HL-60 (cell line): Measurements from ENCODE around the gene MARK2.

Experiments used
- DNase-seq, 2 experiments: peaks; one replicate each; pipeline ENCODE4 v3.0.0-alpha.2; 2010 to 2020; ENCODE audit warnings: low read depth in 1 of 2, low spot score in 1 of 2
- H3K27ac ChIP-seq: fragments of 250-450 bp; sonication (Bioruptor Pico); replicated peaks from 2 replicates; pipeline ENCODE4 v1.5.1; 2020; ENCODE audit warnings: mild to moderate bottlenecking, moderate library complexity
- H3K27me3 ChIP-seq: fragments of 250-450 bp; sonication (Bioruptor Pico); 2 replicates; pipeline ENCODE4 v1.5.1; 2021; ENCODE audit warnings: mild to moderate bottlenecking, moderate library complexity; ENCODE audit not compliant: insufficient read depth, poor library complexity, severe bottlenecking
- H3K4me3 ChIP-seq: replicated peaks from 2 replicates; pipeline ENCODE4 v1.5.1; 2011; ENCODE audit warnings: mild to moderate bottlenecking, control low read depth, low read length; ENCODE audit not compliant: insufficient read depth
- GABPA ChIP-seq: IDR thresholded peaks from 2 replicates; pipeline ENCODE4 v1.6.1; 2012; ENCODE audit warnings: low read depth
- POLR2AphosphoS5 ChIP-seq: IDR thresholded peaks from 2 replicates; pipeline ENCODE4 v1.6.1; 2012; ENCODE audit warnings: low read depth
- SPI1 ChIP-seq: IDR thresholded peaks from 2 replicates; pipeline ENCODE4 v1.6.1; 2012; ENCODE audit warnings: low read depth, mild to moderate bottlenecking, borderline replicate concordance
- TF ChIP-seq, protein P1 (sequence below): IDR thresholded peaks from 2 replicates; pipeline ENCODE4 v1.6.1; 2012; ENCODE audit warnings: low read depth; ENCODE audit not compliant: insufficient replicate concordance
- TF ChIP-seq, protein P2 (sequence below): IDR thresholded peaks from one replicate; pipeline ENCODE4 v1.5.1; 2011; ENCODE audit warnings: low read length, control low read depth, inconsistent platforms; ENCODE audit not compliant: insufficient read depth

Gene MARK2

DNA sequence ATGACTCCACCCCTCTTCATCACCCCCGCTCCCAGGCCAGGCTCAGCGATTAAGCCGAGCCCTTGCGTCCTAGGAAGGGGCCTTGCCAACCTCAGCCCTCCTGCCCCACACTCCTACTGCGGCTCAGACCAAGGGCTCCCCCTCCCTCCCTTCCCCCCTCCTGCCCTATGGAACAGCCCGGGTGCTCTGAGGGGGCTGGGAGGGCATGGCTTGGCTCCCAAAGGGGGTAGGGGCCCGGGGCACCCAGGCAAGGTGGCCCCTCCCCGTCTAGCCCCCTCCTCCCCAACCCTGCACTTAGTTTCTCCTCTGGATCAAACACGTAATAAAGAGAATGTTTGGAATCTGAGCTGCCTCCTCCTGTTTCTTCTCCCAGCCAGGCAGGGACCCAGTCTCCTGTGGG lies 71.8 kb downstream of the MARK2 start:
- TF ChIP-seq GABPA = no peak
- no peak for TF ChIP-seq SPI1
- TF ChIP-seq, protein P1, sequence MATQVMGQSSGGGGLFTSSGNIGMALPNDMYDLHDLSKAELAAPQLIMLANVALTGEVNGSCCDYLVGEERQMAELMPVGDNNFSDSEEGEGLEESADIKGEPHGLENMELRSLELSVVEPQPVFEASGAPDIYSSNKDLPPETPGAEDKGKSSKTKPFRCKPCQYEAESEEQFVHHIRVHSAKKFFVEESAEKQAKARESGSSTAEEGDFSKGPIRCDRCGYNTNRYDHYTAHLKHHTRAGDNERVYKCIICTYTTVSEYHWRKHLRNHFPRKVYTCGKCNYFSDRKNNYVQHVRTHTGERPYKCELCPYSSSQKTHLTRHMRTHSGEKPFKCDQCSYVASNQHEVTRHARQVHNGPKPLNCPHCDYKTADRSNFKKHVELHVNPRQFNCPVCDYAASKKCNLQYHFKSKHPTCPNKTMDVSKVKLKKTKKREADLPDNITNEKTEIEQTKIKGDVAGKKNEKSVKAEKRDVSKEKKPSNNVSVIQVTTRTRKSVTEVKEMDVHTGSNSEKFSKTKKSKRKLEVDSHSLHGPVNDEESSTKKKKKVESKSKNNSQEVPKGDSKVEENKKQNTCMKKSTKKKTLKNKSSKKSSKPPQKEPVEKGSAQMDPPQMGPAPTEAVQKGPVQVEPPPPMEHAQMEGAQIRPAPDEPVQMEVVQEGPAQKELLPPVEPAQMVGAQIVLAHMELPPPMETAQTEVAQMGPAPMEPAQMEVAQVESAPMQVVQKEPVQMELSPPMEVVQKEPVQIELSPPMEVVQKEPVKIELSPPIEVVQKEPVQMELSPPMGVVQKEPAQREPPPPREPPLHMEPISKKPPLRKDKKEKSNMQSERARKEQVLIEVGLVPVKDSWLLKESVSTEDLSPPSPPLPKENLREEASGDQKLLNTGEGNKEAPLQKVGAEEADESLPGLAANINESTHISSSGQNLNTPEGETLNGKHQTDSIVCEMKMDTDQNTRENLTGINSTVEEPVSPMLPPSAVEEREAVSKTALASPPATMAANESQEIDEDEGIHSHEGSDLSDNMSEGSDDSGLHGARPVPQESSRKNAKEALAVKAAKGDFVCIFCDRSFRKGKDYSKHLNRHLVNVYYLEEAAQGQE = no peak
- TF ChIP-seq, protein P2, sequence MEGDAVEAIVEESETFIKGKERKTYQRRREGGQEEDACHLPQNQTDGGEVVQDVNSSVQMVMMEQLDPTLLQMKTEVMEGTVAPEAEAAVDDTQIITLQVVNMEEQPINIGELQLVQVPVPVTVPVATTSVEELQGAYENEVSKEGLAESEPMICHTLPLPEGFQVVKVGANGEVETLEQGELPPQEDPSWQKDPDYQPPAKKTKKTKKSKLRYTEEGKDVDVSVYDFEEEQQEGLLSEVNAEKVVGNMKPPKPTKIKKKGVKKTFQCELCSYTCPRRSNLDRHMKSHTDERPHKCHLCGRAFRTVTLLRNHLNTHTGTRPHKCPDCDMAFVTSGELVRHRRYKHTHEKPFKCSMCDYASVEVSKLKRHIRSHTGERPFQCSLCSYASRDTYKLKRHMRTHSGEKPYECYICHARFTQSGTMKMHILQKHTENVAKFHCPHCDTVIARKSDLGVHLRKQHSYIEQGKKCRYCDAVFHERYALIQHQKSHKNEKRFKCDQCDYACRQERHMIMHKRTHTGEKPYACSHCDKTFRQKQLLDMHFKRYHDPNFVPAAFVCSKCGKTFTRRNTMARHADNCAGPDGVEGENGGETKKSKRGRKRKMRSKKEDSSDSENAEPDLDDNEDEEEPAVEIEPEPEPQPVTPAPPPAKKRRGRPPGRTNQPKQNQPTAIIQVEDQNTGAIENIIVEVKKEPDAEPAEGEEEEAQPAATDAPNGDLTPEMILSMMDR = no peak
- no peak for TF ChIP-seq POLR2AphosphoS5
- Histone ChIP-seq H3K27me3 (peaks cover under 1% of the 10 kb centered on the region), H3K27ac (no peak overlapping the region), H3K4me3 (no peak overlapping the region)
- DNase-seq = no peak

DNA sequence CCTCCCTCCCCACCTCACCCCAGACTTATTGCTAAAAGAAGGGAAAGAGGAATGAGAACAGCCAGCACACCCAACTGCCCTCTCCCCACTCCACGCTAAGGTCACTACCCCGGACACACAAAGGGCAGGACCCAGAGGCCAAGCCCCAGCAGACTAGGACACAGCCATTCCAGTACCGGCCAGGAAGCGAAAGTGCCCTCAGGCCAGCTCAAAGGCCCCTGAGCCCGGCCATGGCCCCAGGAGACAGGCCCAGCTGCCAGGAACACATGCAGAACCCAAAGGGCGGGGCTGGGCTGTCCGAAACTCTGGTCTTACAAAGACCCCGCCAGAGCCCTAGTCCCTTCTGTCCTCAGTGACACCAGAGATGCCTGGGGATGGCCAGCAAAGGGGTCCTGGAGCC lies 72.5 kb downstream of the MARK2 start:
- H3K27ac ChIP-seq = no peak overlapping the region
- TF ChIP-seq GABPA (no peak), POLR2AphosphoS5 (no peak), SPI1 (no peak)
- TF ChIP-seq, protein P1 = no peak
- TF ChIP-seq, protein P2 = no peak
- no peak overlapping the region for H3K4me3 ChIP-seq
- peaks cover 8% of the 10 kb centered on the region for H3K27me3 ChIP-seq
- DNase-seq = no peak

DNA sequence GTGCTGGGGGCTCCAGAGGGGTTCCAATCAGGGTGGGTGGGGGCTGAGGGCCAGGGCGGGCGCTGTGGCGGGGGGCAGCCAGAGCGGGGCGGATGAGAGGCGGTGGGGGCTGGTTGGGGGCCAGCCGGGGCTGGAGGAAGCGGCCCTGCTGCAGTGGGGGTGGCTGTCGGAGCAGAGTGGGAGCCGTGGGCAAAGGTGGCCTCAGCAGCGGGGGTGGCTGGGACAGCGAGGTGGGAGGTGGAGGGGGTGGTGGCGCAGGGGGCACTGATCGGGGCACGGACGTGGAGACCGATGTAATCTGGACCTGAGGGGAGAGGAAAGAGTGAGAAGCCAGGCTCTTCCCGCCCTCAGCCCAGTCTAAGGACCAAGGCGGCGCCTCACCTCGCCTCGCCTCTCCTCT lies 73.0 kb downstream of the MARK2 start:
- no peak overlapping the region for H3K4me3 ChIP-seq
- H3K27ac ChIP-seq = no peak overlapping the region
- no peak for DNase-seq
- TF ChIP-seq, protein P1 = no peak
- TF ChIP-seq, protein P2 = no peak
- TF ChIP-seq SPI1 = no peak
- H3K27me3 ChIP-seq = peaks cover 10% of the 10 kb centered on the region
